Measurements from ENCODE around the gene IL34. TPM values are rescaled to one million over a fixed set of nuclear protein-coding genes. Genes with fewer than 3 reads are reported as not detected.

IL34 gene
- total and polyA plus RNA-seq, 2 of the 13 experiments (the other 11 are each of a cell fraction or from before 2014, with no cell fraction given), result 1.2 to 1.3 TPM

- TF ChIP-seq ZNF75D (CRISPR knock-in tag; IDR thresholded peaks at IDR 0.05; ENCODE audit: borderline replicate concordance) (no peak), ARID2 (CRISPR knock-in tag; IDR thresholded peaks at IDR 0.05; ENCODE audit: borderline replicate concordance) (no peak), PRMT3 (CRISPR knock-in tag; IDR thresholded peaks at IDR 0.05; ENCODE audit: borderline replicate concordance, low read depth) (no peak), RFX3 (CRISPR knock-in tag; IDR thresholded peaks at IDR 0.05) (no peak), GLMP (CRISPR knock-in tag; IDR thresholded peaks at IDR 0.05; ENCODE audit: borderline replicate concordance) (no peak), PITX1 (CRISPR knock-in tag; IDR thresholded peaks at IDR 0.05) (no peak), KIAA2018 (CRISPR knock-in tag; IDR thresholded peaks at IDR 0.05; ENCODE audit: borderline replicate concordance) (no peak), GPN1 (CRISPR knock-in tag; IDR thresholded peaks at IDR 0.05; ENCODE audit: borderline replicate concordance) (no peak), KLF9 (CRISPR knock-in tag; IDR thresholded peaks at IDR 0.05; ENCODE audit: low read depth) (no peak), NFIC (IDR thresholded peaks at IDR 0.05; ENCODE audit: low read length) (no peak), ISX (CRISPR knock-in tag; conservative IDR thresholded peaks at IDR 0.05) (no peak), KMT2A (CRISPR knock-in tag; IDR thresholded peaks at IDR 0.05) (no peak), TBX2 (CRISPR knock-in tag; IDR thresholded peaks at IDR 0.05; ENCODE audit: borderline replicate concordance) (no peak), NR3C1 (CRISPR knock-in tag; IDR thresholded peaks at IDR 0.05) (no peak), MXD4 (CRISPR knock-in tag; IDR thresholded peaks at IDR 0.05) (no peak), HIVEP1 (CRISPR knock-in tag; IDR thresholded peaks at IDR 0.05) (peak; percentile 56; the same call in 1 of the 2 replicates), NFKB2 (CRISPR knock-in tag; IDR thresholded peaks at IDR 0.05; ENCODE audit: borderline replicate concordance) (no peak), ZNF564 (CRISPR knock-in tag; IDR thresholded peaks at IDR 0.05) (0 out of 2 replicates have a peak, but pooled peaks have one; percentile 20), AGO2 (optimal IDR thresholded peaks at IDR 0.05; ENCODE audit: low read depth, low read length) (peak; percentile 94), ZSCAN9 (CRISPR knock-in tag; IDR thresholded peaks at IDR 0.05; ENCODE audit: borderline replicate concordance) (no peak), MYNN (CRISPR knock-in tag; IDR thresholded peaks at IDR 0.05; ENCODE audit: low read depth) (no peak), WIZ (CRISPR knock-in tag; IDR thresholded peaks at IDR 0.05) (no peak)
These were observed 38.0 kb downstream of the IL34 start (continued) for GRCh38 chr16:70684146-70685060.
